HEK293T (cell line): ENCODE results near the gene UBE2U.

Experiments used
- ARNT ChIP-seq: fragments of 450-650 bp; IDR thresholded peaks from 2 replicates; pipeline ENCODE4 v1.6.1; 2017; ENCODE audit warnings: mild to moderate bottlenecking
- BHLHE40 ChIP-seq: fragments of 450-650 bp; IDR thresholded peaks from 2 replicates; pipeline ENCODE4 v1.6.1; 2016; ENCODE audit warnings: mild to moderate bottlenecking, moderate library complexity, borderline replicate concordance
- ELF4 ChIP-seq: fragments of 450-650 bp; IDR thresholded peaks from 2 replicates; pipeline ENCODE4 v1.6.1; 2017; ENCODE audit warnings: antibody characterized with exemption
- FOXK2 ChIP-seq: fragments of 450-650 bp; IDR thresholded peaks from 2 replicates; pipeline ENCODE4 v1.6.1; 2016; ENCODE audit warnings: mild to moderate bottlenecking
- FOXM1 ChIP-seq: fragments of 450-650 bp; IDR thresholded peaks from 2 replicates; pipeline ENCODE4 v1.6.1; 2017; ENCODE audit warnings: mild to moderate bottlenecking, borderline replicate concordance
- SP1 ChIP-seq: fragments of 450-650 bp; IDR thresholded peaks from 2 replicates; pipeline ENCODE4 v1.6.1; 2017
- SUZ12 ChIP-seq: fragments of 450-650 bp; IDR thresholded peaks from 2 replicates; pipeline ENCODE4 v1.6.1; 2016; ENCODE audit warnings: mild to moderate bottlenecking
- TF ChIP-seq, protein P1 (sequence below): fragments of 450-650 bp; IDR thresholded peaks from 2 replicates; pipeline ENCODE4 v1.6.1; 2016

DNA sequence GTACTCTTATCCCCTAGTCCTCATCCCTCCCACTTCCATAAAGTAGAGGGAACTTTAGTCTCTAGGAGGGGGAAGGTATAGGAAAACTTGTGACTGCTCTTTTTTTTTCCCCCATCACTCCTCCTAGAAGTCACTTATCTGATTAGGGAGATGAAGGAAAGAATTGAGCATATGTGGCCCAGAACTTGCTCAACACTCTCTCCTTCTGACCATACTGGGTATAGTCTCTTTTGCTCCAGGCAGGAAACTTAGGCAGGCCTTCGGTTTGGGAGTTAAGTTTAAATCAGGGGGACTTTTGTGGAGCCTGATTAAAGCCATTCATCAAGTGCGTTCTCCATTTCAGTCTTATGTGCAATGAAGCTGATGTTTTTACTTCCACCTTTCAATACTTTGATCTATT, 5.8 kb downstream of the UBE2U start:
- TF ChIP-seq, protein P1, sequence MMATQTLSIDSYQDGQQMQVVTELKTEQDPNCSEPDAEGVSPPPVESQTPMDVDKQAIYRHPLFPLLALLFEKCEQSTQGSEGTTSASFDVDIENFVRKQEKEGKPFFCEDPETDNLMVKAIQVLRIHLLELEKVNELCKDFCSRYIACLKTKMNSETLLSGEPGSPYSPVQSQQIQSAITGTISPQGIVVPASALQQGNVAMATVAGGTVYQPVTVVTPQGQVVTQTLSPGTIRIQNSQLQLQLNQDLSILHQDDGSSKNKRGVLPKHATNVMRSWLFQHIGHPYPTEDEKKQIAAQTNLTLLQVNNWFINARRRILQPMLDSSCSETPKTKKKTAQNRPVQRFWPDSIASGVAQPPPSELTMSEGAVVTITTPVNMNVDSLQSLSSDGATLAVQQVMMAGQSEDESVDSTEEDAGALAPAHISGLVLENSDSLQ = no peak
- no peak for TF ChIP-seq ELF4
- no peak for TF ChIP-seq FOXM1
- no peak for TF ChIP-seq ARNT
- no peak for TF ChIP-seq FOXK2
- TF ChIP-seq BHLHE40 = no peak
- no peak for TF ChIP-seq SP1
- TF ChIP-seq SUZ12 = no peak
